ENCODE results near the gene TAS2R39.

DNA sequence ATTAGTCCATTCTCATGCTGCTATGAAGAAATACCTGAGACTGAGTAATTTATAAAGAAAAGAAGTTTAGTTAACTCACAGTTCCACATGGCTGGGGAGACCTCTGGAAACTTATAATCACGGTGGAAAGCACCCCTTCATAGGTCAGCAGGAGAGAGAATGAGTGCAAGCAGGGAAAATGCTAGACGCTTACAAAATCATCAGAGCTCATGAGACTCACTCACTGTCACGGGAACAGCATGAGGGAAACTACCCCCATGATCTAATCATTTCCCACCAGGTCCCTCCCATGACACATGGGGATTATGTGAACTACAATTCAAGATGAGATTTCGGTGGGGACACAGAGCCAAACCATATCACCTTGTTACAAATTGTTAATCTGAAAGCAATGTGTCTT, 15.8 kb downstream of the TAS2R39 start:
- TF ChIP-seq EZH2 (IDR thresholded peaks at IDR 0.05; ENCODE audit: insufficient read depth, poor library complexity, severe bottlenecking) (no peak), EZH2phosphoT487 (IDR thresholded peaks at IDR 0.05; ENCODE audit: insufficient read depth, low read depth) (no peak)

Measured in GM23248 (cell line).